SK-N-SH (cell line): ENCODE results near the gene SLC22A23.

ENCODE experiments used
- CHD2 ChIP-seq: fragments of 150-350 bp; IDR thresholded peaks from 2 replicates; pipeline ENCODE4 v1.6.1; 2018; ENCODE audit warnings: low read length; ENCODE audit not compliant: partially characterized antibody
- ELF1 ChIP-seq: IDR thresholded peaks from 2 replicates; pipeline ENCODE4 v1.4.0; 2012
- MAX ChIP-seq: IDR thresholded peaks from 2 replicates; pipeline ENCODE4 v1.4.0; 2012; ENCODE audit warnings: low read depth
- NFIC ChIP-seq: IDR thresholded peaks from 2 replicates; pipeline ENCODE4 v1.4.0; 2012; ENCODE audit warnings: borderline replicate concordance
- NRF1 ChIP-seq: IDR thresholded peaks from 2 replicates; pipeline ENCODE4 v1.6.1; 2012; ENCODE audit warnings: low read depth, mild to moderate bottlenecking, low read length
- POLR2AphosphoS5 ChIP-seq: IDR thresholded peaks from 2 replicates; pipeline ENCODE4 v1.6.1; 2012; ENCODE audit warnings: low read depth, low read length
- RCOR1 ChIP-seq: fragments of 150-350 bp; IDR thresholded peaks from 2 replicates; pipeline ENCODE4 v1.6.1; 2017; ENCODE audit warnings: antibody characterized with exemption, low read length
- TAF1 ChIP-seq: IDR thresholded peaks from 2 replicates; pipeline ENCODE4 v1.6.1; 2012; ENCODE audit warnings: low read depth, mild to moderate bottlenecking, low read length, moderate library complexity, borderline replicate concordance
- USF1 ChIP-seq: IDR thresholded peaks from 2 replicates; pipeline ENCODE4 v1.4.0; 2012; ENCODE audit warnings: low read depth, borderline replicate concordance
- YY1 ChIP-seq: IDR thresholded peaks from 2 replicates; pipeline ENCODE4 v1.4.0; 2012; ENCODE audit warnings: low read depth, mild to moderate bottlenecking
- TF ChIP-seq, protein P1 (sequence below): fragments of 200-600 bp; sonication (generic); IDR thresholded peaks from 2 replicates; pipeline ENCODE4 v1.6.1; 2017; ENCODE audit warnings: antibody characterized with exemption, mild to moderate bottlenecking, moderate library complexity
- TF ChIP-seq, protein P2 (sequence below): IDR thresholded peaks from 2 replicates; pipeline ENCODE4 v1.6.1; 2012; ENCODE audit warnings: mild to moderate bottlenecking, low read depth, low read length, moderate library complexity

DNA sequence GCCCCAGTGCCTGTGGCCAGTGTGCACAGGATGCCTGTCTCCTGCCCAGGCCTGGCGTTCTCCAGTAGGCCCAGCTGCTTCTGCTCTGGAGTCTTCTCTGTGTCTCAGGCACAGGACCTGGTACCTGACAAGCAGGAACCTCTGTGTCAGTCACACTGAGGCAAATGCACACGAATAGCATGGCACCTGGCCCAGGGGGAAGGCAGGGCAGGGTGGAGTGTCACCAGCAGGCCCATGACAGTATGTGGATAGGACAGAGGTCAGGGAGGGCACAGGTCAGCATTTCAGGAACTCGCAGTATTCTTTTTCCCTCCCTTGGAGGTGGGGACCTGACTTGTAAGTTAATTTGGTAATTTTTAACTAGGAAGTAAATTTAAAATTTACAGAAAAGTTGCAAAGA lies 192.5 kb downstream of the SLC22A23 start:
- TF ChIP-seq, protein P1, sequence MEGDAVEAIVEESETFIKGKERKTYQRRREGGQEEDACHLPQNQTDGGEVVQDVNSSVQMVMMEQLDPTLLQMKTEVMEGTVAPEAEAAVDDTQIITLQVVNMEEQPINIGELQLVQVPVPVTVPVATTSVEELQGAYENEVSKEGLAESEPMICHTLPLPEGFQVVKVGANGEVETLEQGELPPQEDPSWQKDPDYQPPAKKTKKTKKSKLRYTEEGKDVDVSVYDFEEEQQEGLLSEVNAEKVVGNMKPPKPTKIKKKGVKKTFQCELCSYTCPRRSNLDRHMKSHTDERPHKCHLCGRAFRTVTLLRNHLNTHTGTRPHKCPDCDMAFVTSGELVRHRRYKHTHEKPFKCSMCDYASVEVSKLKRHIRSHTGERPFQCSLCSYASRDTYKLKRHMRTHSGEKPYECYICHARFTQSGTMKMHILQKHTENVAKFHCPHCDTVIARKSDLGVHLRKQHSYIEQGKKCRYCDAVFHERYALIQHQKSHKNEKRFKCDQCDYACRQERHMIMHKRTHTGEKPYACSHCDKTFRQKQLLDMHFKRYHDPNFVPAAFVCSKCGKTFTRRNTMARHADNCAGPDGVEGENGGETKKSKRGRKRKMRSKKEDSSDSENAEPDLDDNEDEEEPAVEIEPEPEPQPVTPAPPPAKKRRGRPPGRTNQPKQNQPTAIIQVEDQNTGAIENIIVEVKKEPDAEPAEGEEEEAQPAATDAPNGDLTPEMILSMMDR, result no peak
- TF ChIP-seq YY1 (no peak), POLR2AphosphoS5 (no peak), RCOR1 (no peak), NFIC (no peak), NRF1 (no peak), CHD2 (no peak), USF1 (no peak), TAF1 (no peak), ELF1 (no peak), MAX (no peak)
- TF ChIP-seq, protein P2, sequence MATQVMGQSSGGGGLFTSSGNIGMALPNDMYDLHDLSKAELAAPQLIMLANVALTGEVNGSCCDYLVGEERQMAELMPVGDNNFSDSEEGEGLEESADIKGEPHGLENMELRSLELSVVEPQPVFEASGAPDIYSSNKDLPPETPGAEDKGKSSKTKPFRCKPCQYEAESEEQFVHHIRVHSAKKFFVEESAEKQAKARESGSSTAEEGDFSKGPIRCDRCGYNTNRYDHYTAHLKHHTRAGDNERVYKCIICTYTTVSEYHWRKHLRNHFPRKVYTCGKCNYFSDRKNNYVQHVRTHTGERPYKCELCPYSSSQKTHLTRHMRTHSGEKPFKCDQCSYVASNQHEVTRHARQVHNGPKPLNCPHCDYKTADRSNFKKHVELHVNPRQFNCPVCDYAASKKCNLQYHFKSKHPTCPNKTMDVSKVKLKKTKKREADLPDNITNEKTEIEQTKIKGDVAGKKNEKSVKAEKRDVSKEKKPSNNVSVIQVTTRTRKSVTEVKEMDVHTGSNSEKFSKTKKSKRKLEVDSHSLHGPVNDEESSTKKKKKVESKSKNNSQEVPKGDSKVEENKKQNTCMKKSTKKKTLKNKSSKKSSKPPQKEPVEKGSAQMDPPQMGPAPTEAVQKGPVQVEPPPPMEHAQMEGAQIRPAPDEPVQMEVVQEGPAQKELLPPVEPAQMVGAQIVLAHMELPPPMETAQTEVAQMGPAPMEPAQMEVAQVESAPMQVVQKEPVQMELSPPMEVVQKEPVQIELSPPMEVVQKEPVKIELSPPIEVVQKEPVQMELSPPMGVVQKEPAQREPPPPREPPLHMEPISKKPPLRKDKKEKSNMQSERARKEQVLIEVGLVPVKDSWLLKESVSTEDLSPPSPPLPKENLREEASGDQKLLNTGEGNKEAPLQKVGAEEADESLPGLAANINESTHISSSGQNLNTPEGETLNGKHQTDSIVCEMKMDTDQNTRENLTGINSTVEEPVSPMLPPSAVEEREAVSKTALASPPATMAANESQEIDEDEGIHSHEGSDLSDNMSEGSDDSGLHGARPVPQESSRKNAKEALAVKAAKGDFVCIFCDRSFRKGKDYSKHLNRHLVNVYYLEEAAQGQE, result no peak
